Measurements from ENCODE around the gene NPR3. TPM values are rescaled to one million over a fixed set of nuclear protein-coding genes. Genes with fewer than 3 reads are reported as not detected.

The NPR3 gene
- total RNA-seq: 1.4 TPM

- no peak for DNase-seq (ENCODE audit: low spot score)
These were observed at the start of gene NPR3 for GRCh38 chr5:32710550-32711361. Gene NPR3, plus strand, starts transcription at chr5:32711321. Its CDS starts 456 bp downstream, at chr5:32711777.

DNA sequence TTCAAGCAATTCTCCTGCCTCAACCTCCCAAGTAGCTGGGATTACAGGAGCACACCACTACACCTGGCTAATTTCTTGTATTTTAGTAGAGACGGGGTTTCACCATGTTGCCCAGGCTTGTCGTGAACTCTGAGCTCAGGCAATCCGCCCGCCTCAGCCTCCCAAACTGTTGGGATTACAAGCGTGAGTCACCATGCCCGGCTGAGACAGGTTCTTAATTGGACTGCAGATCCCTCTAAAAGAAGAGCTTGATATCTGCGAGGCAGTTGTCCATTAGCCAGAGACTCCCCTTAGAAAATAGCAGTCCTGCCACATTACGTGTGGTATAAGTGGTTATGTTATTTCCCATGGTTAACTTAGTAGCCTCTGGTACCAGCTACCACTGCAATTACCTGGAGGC, 46.6 kb upstream of the NPR3 start:
- DNase-seq (ENCODE audit: low spot score): no peak

DNA sequence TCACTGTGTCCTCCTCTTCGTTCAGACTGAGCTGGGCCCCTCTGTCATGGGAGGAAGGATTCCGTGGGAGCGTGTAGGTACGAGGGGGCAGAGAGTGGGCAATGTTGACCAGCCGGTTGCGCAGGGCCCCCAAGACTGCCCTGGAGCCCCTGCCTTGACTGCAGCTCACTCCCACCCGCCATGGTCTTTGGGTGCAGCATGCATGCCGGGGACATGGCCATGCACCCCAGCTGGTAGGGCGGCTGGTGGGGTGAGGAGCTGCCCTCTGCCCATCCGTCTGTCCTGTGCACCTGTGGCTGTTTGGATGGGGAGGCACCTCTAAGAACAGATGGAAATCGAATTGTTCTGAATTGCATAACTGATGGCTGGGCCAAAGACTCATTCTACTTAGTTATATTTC, 42.6 kb upstream of the NPR3 start:
- DNase-seq (ENCODE audit: low spot score): no peak

- DNase-seq (ENCODE audit: low spot score): no peak
These were observed 37.8 kb upstream of the NPR3 start for GRCh38 chr5:32673272-32673671.

DNA sequence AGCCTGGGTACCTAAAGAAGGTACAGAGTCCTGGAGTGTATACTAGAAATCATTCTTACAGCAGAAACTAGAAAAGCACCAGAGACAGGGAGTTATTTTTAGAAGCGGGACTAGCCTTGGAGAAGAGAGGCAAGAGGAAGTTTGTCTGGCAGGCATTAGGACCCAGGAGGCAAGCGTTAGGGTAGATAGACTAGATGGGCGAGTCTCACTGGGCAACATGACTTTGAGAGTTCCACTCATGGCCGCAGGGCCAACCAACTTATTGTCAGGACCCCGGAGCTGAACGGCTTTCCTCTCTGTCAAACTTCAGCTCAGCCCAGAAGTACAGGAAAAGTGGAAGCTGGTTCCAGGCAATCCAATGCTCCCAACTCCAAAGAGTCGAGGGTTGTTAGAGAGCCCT, 34.1 kb upstream of the NPR3 start:
- DNase-seq (ENCODE audit: low spot score): no peak

DNA sequence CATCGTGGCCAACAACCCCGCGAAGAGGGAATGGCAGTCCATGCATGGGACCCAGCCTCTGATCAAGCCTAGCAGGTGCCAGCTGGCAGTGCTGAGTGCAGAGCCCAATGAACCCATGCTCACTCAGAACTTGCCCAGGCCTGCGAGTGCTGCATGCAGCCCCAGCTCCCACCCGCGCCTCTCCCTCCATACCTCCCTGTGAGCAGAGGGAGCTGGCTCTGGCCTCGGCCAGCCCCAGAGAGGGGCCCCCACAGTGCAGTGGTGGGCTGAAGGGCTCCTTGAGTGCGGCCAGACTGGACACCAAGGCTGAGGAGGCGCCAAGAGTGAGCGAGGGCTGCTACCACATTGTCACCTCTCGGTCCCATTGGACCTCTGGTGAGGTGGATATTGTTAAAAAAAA, 32.6 kb upstream of the NPR3 start:
- no peak for DNase-seq (ENCODE audit: low spot score)

DNA sequence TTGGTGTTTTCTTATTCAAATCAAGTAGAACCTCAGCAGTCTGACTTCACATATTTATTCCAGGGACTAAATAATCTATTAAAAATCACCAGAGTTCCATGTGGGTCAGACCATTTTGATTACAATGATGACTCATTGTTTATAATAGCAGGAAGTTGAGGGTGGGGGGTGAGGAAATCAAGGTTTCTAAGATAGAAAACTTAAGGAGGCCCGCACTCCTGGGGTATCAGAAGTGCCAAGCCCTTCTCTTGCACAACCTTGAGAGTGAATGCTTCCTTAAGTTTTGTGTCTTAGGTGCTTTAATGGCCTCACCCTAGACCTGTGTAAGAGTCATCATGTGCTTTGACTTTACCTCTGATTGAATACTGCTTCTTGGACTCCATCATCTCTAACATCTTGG, 31.9 kb upstream of the NPR3 start:
- no peak for DNase-seq (ENCODE audit: low spot score)

DNA sequence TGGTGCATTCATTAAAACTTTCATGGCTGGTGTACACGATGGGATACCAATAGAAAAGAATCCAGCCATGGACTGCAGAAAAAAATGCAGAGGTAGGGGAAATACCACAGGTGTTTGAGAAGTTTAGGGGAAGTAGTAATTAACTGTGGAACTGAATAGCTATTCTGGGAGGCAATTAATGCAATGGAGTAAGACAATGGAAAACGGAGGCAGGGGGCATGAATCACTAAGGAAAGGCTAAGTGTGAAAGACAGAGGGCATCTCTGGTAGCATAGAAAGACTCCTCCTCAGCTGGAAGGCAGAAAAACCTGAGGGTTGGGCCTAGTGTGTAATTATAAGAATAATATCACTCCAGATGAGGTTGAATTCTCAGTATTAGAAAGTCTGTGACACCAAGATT, 30.9 kb upstream of the NPR3 start:
- DNase-seq (ENCODE audit: low spot score): no peak

GRCh38 chr5:32683125-32683524, 28.0 kb upstream of the NPR3 start:
- no peak for DNase-seq (ENCODE audit: low spot score)

DNA sequence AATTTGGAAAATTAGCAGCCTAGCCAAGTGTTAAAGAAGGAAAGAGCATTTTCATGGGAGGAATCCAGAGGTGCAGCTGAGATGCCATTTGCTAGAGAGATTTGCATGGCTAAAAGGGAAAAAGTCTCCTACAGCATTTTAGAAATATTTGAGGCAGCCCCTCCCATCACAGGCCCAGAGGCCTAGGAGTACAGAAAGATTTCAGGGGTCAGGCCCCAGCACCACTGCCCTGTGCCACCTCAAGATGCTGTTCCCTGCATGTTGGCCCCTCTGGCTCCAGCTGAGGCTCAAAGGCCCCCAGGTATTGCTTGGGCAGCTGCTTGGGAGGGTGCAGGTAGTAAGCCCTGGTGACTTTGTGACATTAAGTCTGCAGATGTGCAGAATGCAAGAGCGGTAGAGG, 26.9 kb upstream of the NPR3 start:
- DNase-seq (ENCODE audit: low spot score): no peak

GRCh38 chr5:32686799-32687498, 24.2 kb upstream of the NPR3 start:
- DNase-seq (ENCODE audit: low spot score): no peak

DNA sequence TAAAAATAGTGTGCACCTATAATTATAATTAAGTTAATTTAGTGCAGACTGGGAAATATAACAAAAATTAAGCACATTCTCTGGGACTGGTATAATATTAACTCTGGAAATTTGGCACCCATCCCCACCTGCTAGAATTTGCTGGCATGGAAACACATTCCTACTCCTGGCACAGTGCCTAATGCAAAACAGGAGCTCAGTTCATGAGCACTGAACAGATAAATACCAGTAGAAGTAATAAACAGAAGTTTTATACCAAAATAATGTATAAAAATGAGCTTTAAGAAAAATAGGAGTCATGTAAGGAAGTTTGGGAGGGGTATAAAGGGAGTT, 23.7 kb upstream of the NPR3 start:
- no peak for DNase-seq (ENCODE audit: low spot score)

GRCh38 chr5:32690153-32690552, 21.0 kb upstream of the NPR3 start:
- DNase-seq (ENCODE audit: low spot score): no peak

GRCh38 chr5:32690666-32691065, 20.5 kb upstream of the NPR3 start:
- no peak for DNase-seq (ENCODE audit: low spot score)

GRCh38 chr5:32692036-32692746, 18.9 kb upstream of the NPR3 start:
- DNase-seq (ENCODE audit: low spot score): no peak

DNA sequence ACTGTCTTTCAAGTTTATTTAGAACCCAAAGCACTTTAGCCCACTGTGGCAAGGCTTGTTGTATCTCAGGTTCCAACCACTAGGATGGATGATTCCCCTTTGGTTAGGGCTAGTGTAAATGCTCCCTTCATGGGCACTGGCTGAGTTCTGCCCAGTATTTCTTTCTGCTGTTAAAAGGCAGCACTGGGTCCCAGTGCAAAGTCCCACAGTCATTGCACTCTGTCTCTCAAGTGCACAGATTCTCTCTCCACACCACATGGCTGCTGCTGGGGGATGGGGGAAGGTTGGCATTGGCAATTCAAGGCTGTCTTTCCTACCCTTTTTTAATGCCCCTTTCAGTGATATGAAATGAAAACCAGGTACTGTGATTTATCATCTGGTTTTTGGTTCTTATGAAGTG, 7.2 kb upstream of the NPR3 start:
- no peak for DNase-seq (ENCODE audit: low spot score)

DNA sequence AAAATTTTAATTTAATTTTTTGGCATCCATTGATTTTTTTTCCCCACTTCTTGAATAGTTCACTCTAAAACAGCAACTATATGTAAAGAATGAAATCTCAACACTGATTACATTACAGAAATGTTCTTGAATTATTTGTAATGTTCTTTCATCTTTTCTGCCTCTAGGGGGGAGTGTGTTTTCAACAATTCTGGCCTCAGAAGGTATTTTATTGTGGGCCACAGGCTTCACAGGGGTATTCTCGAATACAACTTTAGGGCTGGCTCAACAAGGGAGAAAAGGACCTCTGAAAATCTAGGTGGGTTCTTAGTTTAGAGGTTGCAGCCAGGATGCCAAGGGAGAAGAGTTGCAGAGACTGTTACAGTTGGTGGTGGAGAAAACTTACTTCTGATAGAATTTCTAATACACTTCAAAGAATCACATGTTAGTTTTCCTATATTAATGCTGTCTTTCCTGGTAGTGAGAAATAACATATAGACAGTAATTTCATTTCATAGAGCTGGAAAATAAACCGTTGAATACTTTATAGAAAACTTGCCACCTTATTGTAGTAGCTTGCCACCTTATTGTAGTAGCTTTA, 3.6 kb upstream of the NPR3 start:
- no peak for DNase-seq (ENCODE audit: low spot score)

- no peak for DNase-seq (ENCODE audit: low spot score)
These were observed 2.2 kb upstream of the NPR3 start for GRCh38 chr5:32708949-32709348.

DNA sequence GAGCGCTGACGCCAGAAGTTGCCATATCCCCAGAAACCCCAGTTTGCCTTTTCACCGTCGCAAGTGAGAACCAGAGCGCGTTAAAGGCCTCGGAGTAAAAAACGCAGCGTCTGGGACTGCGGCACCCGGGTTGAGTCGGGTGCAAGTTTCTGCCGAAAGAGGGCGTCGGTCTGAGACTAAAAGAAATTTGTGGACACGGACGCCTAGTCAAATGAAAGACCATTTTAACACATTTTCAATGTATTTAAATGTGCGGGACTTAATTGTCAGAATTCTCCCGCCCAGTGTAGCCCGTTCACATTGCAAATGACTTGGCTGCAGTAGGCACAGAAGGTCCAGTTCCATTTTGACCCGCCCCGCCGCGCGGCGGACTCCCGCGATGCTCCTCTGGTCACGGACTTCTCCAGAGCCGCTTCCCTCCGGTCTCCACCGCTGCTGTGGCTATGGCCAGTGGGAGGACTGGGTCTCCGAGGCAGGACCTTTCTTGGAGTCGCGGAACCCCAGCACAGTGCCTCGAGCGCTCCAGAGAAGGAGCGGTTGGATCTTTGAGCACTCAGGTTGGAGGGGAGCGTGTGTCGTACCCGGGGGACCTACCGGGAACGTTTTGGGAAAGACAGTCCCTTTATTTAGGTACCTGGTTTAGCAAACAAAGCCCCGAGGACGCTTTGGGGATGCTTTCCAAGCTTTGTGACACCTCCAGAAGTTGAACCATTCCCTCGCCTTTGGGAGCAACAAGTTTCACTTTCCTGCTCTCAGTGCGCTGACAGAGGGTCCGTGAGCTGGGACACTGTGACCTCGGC, 1.2 kb upstream of the NPR3 start:
- DNase-seq (ENCODE audit: low spot score): peak; percentile 71

DNA sequence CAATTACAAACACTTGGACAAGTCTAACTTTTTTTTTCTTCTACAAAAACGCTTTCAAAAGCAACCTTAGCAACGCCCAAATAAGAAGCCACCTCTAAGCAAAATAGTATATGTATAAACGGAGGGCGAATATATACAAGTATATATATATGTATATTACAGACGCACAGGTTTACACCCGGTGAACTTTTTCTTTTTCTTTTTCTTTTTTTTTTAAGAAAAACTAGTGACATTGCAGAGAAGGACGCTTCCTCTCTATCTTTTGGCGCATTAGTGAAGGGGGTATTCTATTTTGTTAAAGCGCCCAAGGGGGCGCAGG, 200 bp downstream of the NPR3 start:
- no peak for DNase-seq (ENCODE audit: low spot score)

DNA sequence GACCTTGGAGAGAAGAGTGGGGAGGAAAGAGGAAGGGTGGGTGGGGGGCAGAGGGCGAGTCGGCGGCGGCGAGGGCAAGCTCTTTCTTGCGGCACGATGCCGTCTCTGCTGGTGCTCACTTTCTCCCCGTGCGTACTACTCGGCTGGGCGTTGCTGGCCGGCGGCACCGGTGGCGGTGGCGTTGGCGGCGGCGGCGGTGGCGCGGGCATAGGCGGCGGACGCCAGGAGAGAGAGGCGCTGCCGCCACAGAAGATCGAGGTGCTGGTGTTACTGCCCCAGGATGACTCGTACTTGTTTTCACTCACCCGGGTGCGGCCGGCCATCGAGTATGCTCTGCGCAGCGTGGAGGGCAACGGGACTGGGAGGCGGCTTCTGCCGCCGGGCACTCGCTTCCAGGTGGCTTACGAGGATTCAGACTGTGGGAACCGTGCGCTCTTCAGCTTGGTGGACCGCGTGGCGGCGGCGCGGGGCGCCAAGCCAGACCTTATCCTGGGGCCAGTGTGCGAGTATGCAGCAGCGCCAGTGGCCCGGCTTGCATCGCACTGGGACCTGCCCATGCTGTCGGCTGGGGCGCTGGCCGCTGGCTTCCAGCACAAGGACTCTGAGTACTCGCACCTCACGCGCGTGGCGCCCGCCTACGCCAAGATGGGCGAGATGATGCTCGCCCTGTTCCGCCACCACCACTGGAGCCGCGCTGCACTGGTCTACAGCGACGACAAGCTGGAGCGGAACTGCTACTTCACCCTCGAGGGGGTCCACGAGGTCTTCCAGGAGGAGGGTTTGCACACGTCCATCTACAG, 760 bp downstream of the NPR3 start:
- DNase-seq (ENCODE audit: low spot score): no peak

Measured in ureter (tissue), 1 donor.